AG08395 (cell line): Measurements from ENCODE around the gene RRP8.

Source experiments
- DNase-seq: peaks from one replicate; pipeline ENCODE4 v3.0.0; 2012; ENCODE audit warnings: mixed read lengths, low spot score

RRP8 gene

DNA sequence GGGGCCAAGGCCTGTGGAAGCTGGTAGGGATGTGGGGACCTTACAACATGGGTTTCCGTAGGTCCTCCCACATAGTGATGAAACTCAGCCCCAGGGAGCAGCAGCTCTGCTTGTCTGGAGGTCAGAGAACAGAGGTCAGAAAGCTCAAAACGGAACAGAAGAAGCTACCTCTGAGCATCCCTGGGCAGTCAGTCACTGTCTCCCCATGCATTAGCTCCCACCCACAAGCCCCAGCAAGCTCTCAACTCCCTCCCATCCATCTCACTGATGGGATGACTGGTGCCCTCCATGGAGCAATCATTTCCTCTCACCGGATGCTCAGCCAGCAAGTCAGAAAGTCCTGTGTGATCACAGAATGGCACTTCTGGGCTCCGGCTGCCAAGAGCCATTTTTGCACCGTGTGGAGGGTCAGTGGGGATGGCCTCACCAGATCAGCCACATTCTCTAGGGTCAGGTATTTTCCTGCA, 13.9 kb upstream of the RRP8 start:
- DNase-seq = no peak

- no peak for DNase-seq
Observed at GRCh38 chr11:6616596-6617250, 13.3 kb upstream of the RRP8 start.

GRCh38 chr11:6615882-6616585, 12.6 kb upstream of the RRP8 start:
- no peak for DNase-seq

DNA sequence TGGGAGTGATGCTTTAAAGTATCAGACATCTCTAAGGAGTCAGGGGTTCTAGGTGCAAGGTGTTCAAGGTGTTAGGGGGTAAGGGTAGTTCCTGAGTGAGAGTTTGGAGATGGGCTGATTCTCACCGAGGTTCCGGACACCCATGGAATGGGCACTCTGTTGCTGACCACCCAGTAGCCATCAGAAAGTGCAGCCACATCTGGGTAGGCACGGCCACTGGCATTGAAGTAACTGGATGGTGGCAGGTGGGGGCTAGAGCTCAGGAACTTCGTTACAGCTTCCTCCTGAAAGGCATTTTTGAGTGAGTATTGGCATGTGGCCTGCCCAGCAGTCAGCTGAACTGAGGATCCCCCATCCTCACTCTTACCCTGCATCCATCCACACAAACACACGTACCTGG, 11.6 kb upstream of the RRP8 start:
- DNase-seq = no peak

- no peak for DNase-seq
Observed at GRCh38 chr11:6614446-6614845, 11.0 kb upstream of the RRP8 start.

DNA sequence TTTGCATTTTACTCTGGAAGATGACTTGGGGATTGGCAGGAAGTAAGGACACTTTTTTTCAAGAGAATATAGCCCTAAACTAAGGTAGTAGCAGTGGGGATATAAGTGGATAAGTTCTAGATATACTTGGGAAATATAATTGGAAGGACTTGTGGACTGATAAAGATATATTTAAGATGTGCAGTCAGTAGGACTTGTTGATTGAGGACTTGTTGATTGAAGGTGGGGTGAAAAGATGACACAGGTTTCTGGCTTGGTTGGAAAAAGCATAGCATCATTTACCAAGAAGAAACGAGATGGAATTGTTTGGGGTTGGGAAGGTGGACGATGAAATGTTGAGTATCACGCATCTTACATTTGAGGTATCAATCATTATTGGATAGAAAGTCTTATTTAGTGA, 10.1 kb upstream of the RRP8 start:
- no peak for DNase-seq

- DNase-seq = peak; percentile 94
Observed at GRCh38 chr11:6612213-6613041, 9.0 kb upstream of the RRP8 start, which contains the start of gene TAF10. TSS of gene TAF10 (minus strand) at chr11:6612216. CDS start at chr11:6612189, 27 bp downstream.

DNA sequence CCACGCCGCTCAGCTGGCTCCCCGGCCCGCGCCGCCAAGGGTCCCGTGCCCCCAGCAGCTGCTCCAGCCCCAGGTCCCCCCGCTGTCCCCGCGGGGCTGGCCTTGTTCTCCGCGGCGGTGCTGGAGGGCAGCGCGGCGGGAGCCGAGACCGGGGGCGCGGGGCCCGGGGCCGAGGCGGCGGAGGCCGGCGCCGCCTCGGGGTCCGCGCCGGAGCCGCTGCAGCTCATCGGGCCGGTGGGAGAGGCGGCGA, 8.5 kb upstream of the RRP8 start:
- DNase-seq = no peak

DNA sequence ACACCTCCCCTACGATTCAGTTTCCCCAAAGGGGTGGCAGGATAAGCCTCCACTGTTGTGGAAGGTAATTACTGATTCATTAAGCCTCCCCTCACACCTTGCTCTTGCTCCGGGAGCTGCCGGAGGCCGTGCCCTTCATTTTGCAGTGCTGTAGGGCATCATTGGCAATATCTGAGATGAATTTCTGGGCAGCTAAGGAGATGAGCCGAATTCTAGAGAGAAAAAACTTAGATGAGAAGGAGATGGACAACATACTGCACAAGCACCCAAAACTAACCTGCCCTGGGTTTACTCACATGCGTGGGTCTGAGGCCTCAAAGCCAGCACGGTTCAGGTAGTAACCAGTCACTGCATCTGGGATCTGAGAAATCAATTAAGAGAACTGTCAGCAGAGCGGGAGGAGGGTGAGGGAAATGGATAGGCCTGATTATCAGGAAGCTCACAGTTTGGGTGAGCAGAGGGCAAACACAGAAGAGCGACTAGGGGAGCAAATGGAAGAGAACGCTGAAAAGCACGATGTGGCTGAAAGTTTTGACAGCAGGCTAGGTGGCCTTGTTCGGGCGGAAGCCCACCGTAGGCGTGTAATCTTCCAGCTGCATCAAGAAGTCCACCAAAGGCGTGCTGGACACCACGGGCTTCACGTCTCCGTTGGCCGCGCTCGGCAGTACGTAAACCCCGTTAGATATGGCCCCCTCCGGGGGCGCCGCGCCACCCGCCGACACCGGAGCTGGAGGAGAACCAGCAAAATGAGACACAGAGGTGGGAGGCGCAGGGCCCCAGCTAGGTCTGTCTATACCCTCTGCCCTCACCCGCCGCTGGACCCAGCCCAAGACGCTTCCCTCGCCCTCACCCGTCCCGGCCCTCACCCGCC, 7.9 kb upstream of the RRP8 start:
- DNase-seq = no peak

- DNase-seq = no peak
Observed at GRCh38 chr11:6610591-6610990, 7.2 kb upstream of the RRP8 start.

DNA sequence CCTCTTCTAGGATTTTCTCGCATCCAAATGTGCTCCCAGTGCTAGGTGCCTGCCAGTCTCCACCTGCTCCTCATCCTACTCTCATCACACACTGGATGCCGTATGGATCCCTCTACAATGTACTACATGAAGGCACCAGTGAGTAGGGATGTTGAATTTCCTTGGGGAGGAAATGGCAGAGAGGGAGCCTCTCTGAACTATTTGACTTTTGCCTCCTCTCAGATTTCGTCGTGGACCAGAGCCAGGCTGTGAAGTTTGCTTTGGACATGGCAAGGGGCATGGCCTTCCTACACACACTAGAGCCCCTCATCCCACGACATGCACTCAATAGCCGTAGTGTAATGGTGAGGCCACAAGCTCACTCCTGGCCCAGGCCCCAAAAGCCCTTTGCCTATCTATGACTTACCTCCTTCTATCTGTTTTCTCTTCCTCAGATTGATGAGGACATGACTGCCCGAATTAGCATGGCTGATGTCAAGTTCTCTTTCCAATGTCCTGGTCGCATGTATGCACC, 6.1 kb upstream of the RRP8 start:
- no peak for DNase-seq

GRCh38 chr11:6608726-6609501, 5.5 kb upstream of the RRP8 start:
- DNase-seq = no peak

DNA sequence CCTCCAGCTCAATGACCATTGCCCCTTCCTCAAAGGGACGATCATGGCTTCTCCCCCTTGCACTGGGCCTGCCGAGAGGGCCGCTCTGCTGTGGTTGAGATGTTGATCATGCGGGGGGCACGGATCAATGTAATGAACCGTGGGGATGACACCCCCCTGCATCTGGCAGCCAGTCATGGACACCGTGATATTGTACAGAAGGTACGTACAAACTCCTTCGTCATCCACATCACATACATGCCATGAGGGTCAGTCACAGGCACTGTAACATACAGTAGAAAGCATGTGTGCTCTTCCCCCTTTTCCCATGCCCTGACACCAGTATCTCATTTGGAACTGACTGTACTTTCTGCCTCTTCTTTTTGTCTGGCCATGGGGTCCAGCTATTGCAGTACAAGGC, 4.6 kb upstream of the RRP8 start:
- no peak for DNase-seq

GRCh38 chr11:6607190-6607795, 3.9 kb upstream of the RRP8 start:
- DNase-seq = no peak

DNA sequence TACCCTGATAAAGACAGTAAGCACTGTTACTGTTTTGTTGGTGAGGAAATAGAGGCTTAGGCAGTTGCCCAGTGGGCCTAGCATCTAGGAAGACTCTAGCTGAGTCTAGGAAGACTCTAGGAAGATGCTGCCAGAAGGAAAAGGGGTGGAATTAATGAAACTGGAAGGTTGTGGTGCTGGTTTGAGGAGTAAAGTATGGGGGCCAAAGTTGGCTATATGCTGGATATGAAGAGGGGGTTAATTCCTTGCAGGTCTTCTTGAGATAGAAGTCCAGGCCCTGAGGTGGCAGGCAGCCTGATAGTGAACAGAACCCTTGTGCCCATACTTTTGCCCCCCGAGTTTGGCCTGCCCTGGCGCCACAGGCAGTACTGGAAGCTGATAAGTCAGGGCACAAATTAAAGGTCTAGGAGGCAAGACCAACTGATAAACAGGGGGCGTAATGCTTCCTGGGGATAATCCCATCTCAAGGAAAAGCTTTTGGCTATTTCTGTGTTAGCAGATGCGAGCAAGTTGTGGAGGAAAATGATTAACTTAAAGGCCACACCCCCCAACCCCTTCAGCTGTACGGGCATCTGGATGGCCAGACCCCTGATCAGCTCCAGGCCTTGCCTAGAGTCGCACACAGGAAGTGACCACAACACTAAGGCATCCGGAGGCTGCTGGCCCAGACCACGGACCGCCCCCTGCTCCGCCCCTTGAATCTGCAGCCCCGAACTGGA, 3.2 kb upstream of the RRP8 start:
- DNase-seq = peak; percentile 93

- DNase-seq = no peak
Observed at GRCh38 chr11:6604790-6605189, 1.4 kb upstream of the RRP8 start.

DNA sequence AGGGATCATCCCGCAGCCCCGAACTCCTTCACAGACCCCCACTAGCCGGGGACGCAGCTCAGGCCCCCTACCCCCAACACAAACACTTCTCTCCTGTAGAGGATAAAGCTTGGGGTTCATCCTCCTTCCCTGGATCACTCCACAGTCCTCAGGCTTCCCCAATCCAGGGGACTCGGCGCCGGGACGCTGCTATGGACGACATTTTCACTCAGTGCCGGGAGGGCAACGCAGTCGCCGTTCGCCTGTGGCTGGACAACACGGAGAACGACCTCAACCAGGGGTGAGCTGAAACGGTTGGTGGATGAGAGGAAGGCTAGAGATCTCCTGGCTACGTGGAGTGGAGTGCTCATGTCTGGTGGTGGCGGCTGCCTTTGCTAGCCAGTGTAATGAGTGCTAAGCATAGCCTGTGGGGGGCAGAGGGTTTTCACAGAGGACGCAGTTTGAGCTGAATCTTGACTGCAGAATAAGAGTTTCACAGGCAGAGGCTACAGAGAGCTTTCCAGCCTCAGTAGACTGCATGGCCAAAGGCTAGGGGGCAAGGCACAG, 738 bp upstream of the RRP8 start:
- DNase-seq = peak; percentile 63

DNA sequence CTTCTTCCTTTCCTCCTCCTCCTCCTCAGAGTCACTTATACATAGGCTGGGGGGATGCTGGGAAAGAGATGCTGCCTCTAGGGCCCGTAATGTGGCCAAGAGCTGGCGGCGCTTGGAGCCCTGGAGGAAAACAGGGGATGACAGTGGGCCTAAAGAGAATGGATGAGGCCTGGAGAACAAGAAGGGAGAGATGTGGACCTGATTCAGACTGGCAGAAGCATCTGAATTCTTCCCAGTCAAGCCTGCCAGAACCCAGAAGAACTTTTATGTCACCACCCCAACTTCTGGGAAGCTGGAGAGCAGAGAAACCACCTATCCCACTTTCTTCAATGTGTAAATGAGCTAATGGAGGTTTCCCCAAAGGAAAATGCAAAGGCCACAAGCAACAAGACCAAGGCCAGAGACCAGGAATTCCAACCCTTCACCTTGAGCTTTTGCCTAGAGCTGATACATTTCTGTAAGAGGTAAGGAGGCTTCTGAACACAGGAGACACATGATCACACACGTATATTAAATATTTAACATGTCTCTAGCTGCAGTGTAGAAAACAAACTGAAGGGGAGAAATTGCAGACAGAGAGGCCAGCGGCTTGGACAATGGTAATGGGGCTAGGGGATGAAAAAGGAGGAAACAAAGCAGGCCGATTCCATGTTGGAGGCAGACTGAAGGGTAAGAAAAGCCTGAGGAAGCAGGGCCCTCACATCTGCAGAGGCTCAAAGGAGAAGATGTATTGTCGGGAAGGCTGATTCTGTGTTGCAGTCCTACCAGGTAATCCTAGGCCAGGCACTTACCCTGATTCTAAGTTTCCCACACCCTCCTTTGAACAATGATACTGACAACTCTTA, 1.1 kb downstream of the RRP8 start:
- no peak for DNase-seq

DNA sequence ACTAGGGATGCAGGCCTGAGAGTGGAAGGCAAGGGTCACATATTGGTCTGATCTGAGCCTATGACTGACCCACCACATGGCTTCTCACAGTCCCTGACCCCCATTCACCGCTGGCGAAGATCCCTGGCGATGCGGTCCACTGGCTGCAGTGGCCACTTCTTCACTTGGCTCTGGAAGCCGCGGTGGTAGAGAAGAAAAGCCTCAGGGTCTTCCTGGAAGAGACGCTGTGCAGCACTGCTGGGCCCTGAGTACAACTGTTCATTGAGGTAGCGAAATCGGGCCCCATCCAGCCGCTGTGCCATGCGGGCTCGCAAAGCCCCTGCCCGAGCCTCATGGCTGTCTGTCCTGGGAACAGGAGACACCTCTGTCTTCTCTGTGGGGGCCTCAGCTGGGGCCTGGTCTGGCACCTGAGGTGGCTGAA, 2.4 kb downstream of the RRP8 start:
- no peak for DNase-seq
